ENCODE measurements around the gene KCNJ5.

KCNJ5 gene

GRCh38 chr11:128968916-128969315 is 77.8 kb downstream of the KCNJ5 start:
- no peak for TF ChIP-seq EZH2phosphoT487 (IDR thresholded peaks at IDR 0.05; ENCODE audit: borderline replicate concordance, low read length)
- no peak for TF ChIP-seq CTCF (IDR thresholded peaks at IDR 0.05; ENCODE audit: low read depth, low read length, poor library complexity, severe bottlenecking)
- Histone ChIP-seq H3K9me3 (ENCODE audit: control insufficient read depth, insufficient read depth, low read length) (no peaks in the 10 kb centered on the region), H3K27me3 (ENCODE audit: control insufficient read depth, low read length) (peaks cover 16% of the 10 kb centered on the region), H3K36me3 (ENCODE audit: control insufficient read depth, low read length) (no peaks in the 10 kb centered on the region), H3K4me2 (ENCODE audit: low read length) (no peak overlapping the region), H3K4me1 (ENCODE audit: control insufficient read depth, low read length) (no peaks in the 10 kb centered on the region), H3K79me2 (ENCODE audit: control insufficient read depth, low read length) (no peaks in the 10 kb centered on the region), H3F3A (ENCODE audit: control insufficient read depth, insufficient read depth) (no peaks in the 10 kb centered on the region), H3K4me3 (ENCODE audit: low read length) (no peak overlapping the region), H4K20me1 (ENCODE audit: control insufficient read depth, insufficient read depth, low read depth, low read length) (no peaks in the 10 kb centered on the region), H3K27ac (ENCODE audit: low read depth, low read length) (no peak overlapping the region), H3K9me2 (replicated peaks; ENCODE audit: control insufficient read depth, low read length) (no peaks in the 10 kb centered on the region)

Data from DOHH2 (cell line).